Thyroid gland (tissue), 4 donors: Measurements from ENCODE around the gene DDHD1. TPM values are rescaled to one million over a fixed set of nuclear protein-coding genes. Genes with fewer than 3 reads are reported as not detected.

ENCODE experiments used
- DNase-seq, 2 donors: peaks; one replicate each; pipeline ENCODE4 v3.0.0-alpha.2; 2019
- H3K27ac ChIP-seq, 3 donors: fragments of 200-600 bp; sonication (generic); 1 replicate in 2 of 3; 2 replicates in 1 of 3; pipeline ENCODE4 v1.5.1; 2016 to 2019; ENCODE audit warnings: mild to moderate bottlenecking in 1 of 3, moderate library complexity in 1 of 3
- H3K27me3 ChIP-seq: fragments of 200-600 bp; sonication (generic); one replicate; pipeline ENCODE4 v1.5.1; 2019
- H3K36me3 ChIP-seq, 2 donors: fragments of 200-600 bp; sonication (generic); one replicate each; pipeline ENCODE4 v1.5.1; 2016 to 2019
- H3K4me1 ChIP-seq, 2 donors: fragments of 200-600 bp; sonication (generic); one replicate each; pipeline ENCODE4 v1.5.1; 2017 to 2019
- H3K4me3 ChIP-seq, 3 donors: fragments of 200-600 bp; sonication (generic); replicated peaks in 1 of 3; 1 replicate in 2 of 3; 2 replicates in 1 of 3; pipeline ENCODE4 v1.5.1; 2016; ENCODE audit warnings: mild to moderate bottlenecking in 1 of 3
- H3K9me3 ChIP-seq: fragments of 200-600 bp; sonication (generic); one replicate; pipeline ENCODE4 v1.5.1; 2017
- POLR2A ChIP-seq, 2 donors: fragments of 450-650 bp; IDR thresholded peaks; one replicate each; pipeline ENCODE4 v1.6.1; 2017; ENCODE audit warnings: antibody characterized with exemption in 2 of 2, mild to moderate bottlenecking in 2 of 2, moderate library complexity in 1 of 2
- WGBS, 2 donors: methylation state at CpG; one replicate each; pipeline ENCODE4 v1.1.5; 2017; 5-methylcytosine and 5-hydroxymethylcytosine counted together
- intact Hi-C: fragments of 100-400 bp; cut with DNase I; formaldehyde crosslinking; loops from one replicate; pipeline ENCODE4 v1.15.1; 2023
- total RNA-seq, 4 donors: library from RNA; depleted of rRNA; stranded (reverse); fragments of >200 nt; gene quantifications; one replicate each; pipeline ENCODE4 v1.2.3, GENCODE V29; 2016
- TF ChIP-seq, protein P1 (sequence below), 6 experiments: fragments of 200-600 bp in 3 of 6; fragments of 450-650 bp in 3 of 6; sonication (generic) in 3 of 6; IDR thresholded peaks; one replicate each; pipeline ENCODE4 v1.5.1; 2016 to 2019; ENCODE audit warnings: antibody characterized with exemption in 6 of 6, mild to moderate bottlenecking in 2 of 6, inconsistent platforms in 1 of 6, moderate library complexity in 1 of 6

DDHD1 gene
- total RNA-seq, 4 donors from 2014 or later = 17.1 to 34.6 (median 18.5) TPM

DNA sequence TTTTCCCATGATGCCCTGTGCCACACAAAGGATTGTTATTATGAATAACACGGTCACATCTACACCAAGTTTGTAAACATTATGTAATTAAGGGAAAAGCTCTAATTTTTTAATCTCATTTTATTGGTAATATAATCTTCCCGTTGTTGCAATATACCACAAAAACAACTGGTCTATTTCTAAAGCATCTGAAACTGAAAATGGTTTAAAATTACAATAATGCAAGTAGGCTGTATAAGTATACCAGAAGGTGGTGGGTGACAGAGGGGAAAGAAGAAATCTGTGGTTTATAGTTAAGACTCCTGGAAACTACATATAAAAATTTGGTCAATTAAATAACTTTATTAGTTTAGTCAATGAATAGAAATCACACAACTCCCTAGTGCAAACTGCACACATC lies 5.2 kb downstream of the DDHD1 start:
- Histone ChIP-seq H3K36me3 (no peaks in the 10 kb centered on the region), H3K9me3 (no peaks in the 10 kb centered on the region), H3K27me3 (no peaks in the 10 kb centered on the region), H3K27ac (no peak overlapping the region), H3K4me3 (no peak overlapping the region), H3K4me1 (peaks cover 0 to 3% of the 10 kb centered on the region in 2 donors)
- 87 to 96% methylated on average over 2 of the region's 2 CpGs for WGBS, 2 donors
- no peak for DNase-seq
- TF ChIP-seq, protein P1, sequence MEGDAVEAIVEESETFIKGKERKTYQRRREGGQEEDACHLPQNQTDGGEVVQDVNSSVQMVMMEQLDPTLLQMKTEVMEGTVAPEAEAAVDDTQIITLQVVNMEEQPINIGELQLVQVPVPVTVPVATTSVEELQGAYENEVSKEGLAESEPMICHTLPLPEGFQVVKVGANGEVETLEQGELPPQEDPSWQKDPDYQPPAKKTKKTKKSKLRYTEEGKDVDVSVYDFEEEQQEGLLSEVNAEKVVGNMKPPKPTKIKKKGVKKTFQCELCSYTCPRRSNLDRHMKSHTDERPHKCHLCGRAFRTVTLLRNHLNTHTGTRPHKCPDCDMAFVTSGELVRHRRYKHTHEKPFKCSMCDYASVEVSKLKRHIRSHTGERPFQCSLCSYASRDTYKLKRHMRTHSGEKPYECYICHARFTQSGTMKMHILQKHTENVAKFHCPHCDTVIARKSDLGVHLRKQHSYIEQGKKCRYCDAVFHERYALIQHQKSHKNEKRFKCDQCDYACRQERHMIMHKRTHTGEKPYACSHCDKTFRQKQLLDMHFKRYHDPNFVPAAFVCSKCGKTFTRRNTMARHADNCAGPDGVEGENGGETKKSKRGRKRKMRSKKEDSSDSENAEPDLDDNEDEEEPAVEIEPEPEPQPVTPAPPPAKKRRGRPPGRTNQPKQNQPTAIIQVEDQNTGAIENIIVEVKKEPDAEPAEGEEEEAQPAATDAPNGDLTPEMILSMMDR (IDR thresholded peaks at IDR 0.05) = no peak
- TF ChIP-seq POLR2A (IDR thresholded peaks at IDR 0.05) = no peak
- intact Hi-C loops = no loop called here

DNA sequence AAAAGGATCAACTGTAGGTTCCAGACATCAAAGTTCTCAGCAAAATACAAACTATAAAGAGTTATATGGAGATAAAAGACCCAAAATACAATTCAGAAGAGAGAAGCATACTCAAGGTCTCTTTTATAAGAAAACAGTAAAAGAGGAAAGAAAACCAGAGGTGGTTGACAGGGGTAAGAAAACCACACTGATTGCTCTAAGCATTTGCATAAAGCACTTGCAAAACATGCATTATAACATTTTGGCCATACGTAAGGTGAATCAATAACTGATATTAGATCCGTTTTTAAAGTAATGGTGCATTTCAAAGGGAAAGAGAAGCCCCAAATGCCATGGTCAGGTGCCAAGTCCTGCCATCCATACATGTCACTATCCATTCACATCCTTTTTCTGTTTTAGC lies 5.9 kb downstream of the DDHD1 start:
- intact Hi-C loops = no loop called here
- no peak for TF ChIP-seq POLR2A (IDR thresholded peaks at IDR 0.05)
- TF ChIP-seq, protein P1 (IDR thresholded peaks at IDR 0.05) = no peak
- Histone ChIP-seq H3K9me3 (no peaks in the 10 kb centered on the region), H3K27ac (no peak overlapping the region), H3K4me1 (peaks cover 0 to 3% of the 10 kb centered on the region in 2 donors), H3K27me3 (no peaks in the 10 kb centered on the region), H3K4me3 (no peak overlapping the region), H3K36me3 (no peaks in the 10 kb centered on the region)
- 95 to 97% methylated on average over 2 of the region's 2 CpGs for WGBS, 2 donors
- DNase-seq = no peak

DNA sequence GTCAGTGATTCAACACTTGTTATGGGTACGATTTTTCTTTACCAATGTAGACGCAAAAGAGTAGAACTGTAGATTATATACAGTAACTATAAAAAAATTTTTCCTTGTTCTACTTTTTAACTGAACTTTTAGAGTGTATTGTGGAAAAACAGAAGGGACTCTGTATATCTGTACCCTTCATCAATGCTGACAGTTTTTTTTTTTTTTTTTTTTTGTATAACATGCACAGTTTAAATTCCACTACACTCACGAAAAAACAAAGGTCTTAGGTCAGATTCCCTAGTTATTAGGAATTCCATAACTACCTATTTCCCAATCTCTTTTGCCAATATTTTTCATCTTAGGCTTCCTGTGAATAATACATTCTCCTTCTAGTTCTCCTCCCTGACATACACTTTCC lies 6.4 kb downstream of the DDHD1 start:
- peaks cover 0 to 3% of the 10 kb centered on the region in 2 donors for H3K4me1 ChIP-seq
- TF ChIP-seq POLR2A (IDR thresholded peaks at IDR 0.05) = no peak
- TF ChIP-seq, protein P1 (IDR thresholded peaks at IDR 0.05) = no peak
- no peak overlapping the region for H3K27ac ChIP-seq
- 77 to 81% methylated on average over 3 of the region's 3 CpGs for WGBS, 2 donors
- no peak for DNase-seq
- H3K27me3 ChIP-seq = no peaks in the 10 kb centered on the region
- no peaks in the 10 kb centered on the region for H3K9me3 ChIP-seq
- no peak overlapping the region for H3K4me3 ChIP-seq
- H3K36me3 ChIP-seq = no peaks in the 10 kb centered on the region
- intact Hi-C loops = no loop called here

DNA sequence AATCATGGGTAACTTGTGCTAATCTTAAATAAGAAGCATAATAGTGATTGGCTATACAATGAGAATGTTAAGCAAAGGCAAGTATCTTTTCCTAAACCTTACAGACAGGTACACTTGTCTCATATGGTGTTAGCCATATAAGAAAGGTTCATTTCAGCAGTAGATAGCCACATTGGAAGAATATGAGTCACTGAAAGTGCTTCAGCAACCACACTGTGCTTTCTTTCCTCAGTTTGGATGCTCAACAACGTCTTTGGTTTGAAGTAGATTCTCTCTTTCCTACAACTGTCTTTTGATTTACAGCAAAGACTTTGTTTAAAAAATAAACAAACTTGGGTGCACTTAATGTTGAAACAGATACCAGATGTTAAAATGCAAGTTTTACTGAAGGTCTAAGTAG lies 8.9 kb downstream of the DDHD1 start:
- no peaks in the 10 kb centered on the region for H3K4me1 ChIP-seq
- TF ChIP-seq, protein P1 (IDR thresholded peaks at IDR 0.05) = no peak
- TF ChIP-seq POLR2A (IDR thresholded peaks at IDR 0.05) = no peak
- WGBS, 2 donors = 81 to 87% methylated on average over 1 of the region's 1 CpG
- no peak overlapping the region for H3K27ac ChIP-seq
- H3K9me3 ChIP-seq = no peaks in the 10 kb centered on the region
- no peaks in the 10 kb centered on the region for H3K27me3 ChIP-seq
- no peaks in the 10 kb centered on the region for H3K36me3 ChIP-seq
- H3K4me3 ChIP-seq = no peak overlapping the region
- DNase-seq = no peak
- intact Hi-C loops = no loop called here

DNA sequence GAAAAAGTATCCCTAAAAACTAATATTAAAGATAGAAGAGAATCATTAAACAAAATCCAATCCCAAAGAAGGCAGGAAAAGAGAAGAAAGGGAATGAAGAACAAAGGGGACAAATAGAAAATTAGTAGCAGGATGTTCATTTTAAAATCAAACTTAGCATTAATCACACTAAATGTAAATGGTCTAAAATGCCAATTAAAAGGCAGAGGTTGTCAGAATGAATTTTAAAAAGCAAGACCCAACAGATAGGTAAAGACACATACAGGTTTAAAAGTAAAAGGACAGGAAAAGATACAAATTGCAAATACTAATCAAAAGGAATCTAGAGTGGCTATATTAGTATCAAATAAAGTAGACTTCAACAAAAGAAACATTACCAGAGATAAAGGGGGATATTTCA lies 12.5 kb downstream of the DDHD1 start:
- Histone ChIP-seq H3K27ac (no peak overlapping the region), H3K27me3 (no peaks in the 10 kb centered on the region)
- intact Hi-C loops = no loop called here

More for the DNA sequence above, 12.5 kb downstream of the DDHD1 start:
- Histone ChIP-seq H3K36me3 (no peaks in the 10 kb centered on the region), H3K9me3 (no peaks in the 10 kb centered on the region), H3K4me1 (no peaks in the 10 kb centered on the region), H3K4me3 (no peak overlapping the region)
- TF ChIP-seq, protein P1 (IDR thresholded peaks at IDR 0.05) = no peak
- no peak for TF ChIP-seq POLR2A (IDR thresholded peaks at IDR 0.05)
- no peak for DNase-seq
